ENCODE results near the gene ALKBH3. TPM values are rescaled to one million over a fixed set of nuclear protein-coding genes. Genes with fewer than 3 reads are reported as not detected.

Gene ALKBH3
- total and polyA plus RNA-seq, 2 experiments from 2014 or later: 23.8 to 27.2 TPM

GRCh38 chr11:43952020-43952400 lies 71.4 kb downstream of the ALKBH3 start:
- H3K4me3 ChIP-seq: no peak overlapping the region
- no peaks in the 10 kb centered on the region for H4K20me1 ChIP-seq (ENCODE audit: insufficient read depth, poor library complexity, severe bottlenecking)
- no peak overlapping the region for H3K27ac ChIP-seq
- H3K79me2 ChIP-seq: no peaks in the 10 kb centered on the region
- no peaks in the 10 kb centered on the region for H3K9me3 ChIP-seq (ENCODE audit: low read depth)
- H2AFZ ChIP-seq: no peak overlapping the region
- no peaks in the 10 kb centered on the region for H3K9me2 ChIP-seq (replicated peaks; ENCODE audit: insufficient read depth)
- TF ChIP-seq CTCF (IDR thresholded peaks at IDR 0.05; ENCODE audit: poor library complexity): no peak
- no peak for TF ChIP-seq EZH2phosphoT487 (IDR thresholded peaks at IDR 0.05; ENCODE audit: low read depth, severe bottlenecking, unreplicated experiment)
- no peak for TF ChIP-seq EZH2 (IDR thresholded peaks at IDR 0.05; ENCODE audit: borderline replicate concordance)
- DNase-seq (ENCODE audit: low spot score): no peak
- H3K27me3 ChIP-seq: peaks cover 11% of the 10 kb centered on the region
- H3K36me3 ChIP-seq (replicated peaks; ENCODE audit: insufficient read depth, low read depth): no peaks in the 10 kb centered on the region
- H3K4me1 ChIP-seq (ENCODE audit: insufficient read depth): no peaks in the 10 kb centered on the region
- H3K4me2 ChIP-seq: no peak overlapping the region
- 91% methylated on average over 6 of the region's 6 CpGs for WGBS (ENCODE audit: low lambda C conversion rate, missing lambda C conversion rate)

GRCh38 chr11:43952401-43953342 lies 72.0 kb downstream of the ALKBH3 start:
- Histone ChIP-seq H3K79me2 (no peaks in the 10 kb centered on the region), H3K9me3 (ENCODE audit: low read depth) (no peaks in the 10 kb centered on the region), H3K9me2 (replicated peaks; ENCODE audit: insufficient read depth) (no peaks in the 10 kb centered on the region), H3K4me3 (no peak overlapping the region), H3K36me3 (replicated peaks; ENCODE audit: insufficient read depth, low read depth) (no peaks in the 10 kb centered on the region), H3K27me3 (peaks cover 5% of the 10 kb centered on the region), H2AFZ (no peak overlapping the region), H3K4me2 (no peak overlapping the region), H3K27ac (no peak overlapping the region), H3K4me1 (ENCODE audit: insufficient read depth) (no peaks in the 10 kb centered on the region), H4K20me1 (ENCODE audit: insufficient read depth, poor library complexity, severe bottlenecking) (no peaks in the 10 kb centered on the region)
- 80% methylated on average over 12 of the region's 12 CpGs for WGBS (ENCODE audit: low lambda C conversion rate, missing lambda C conversion rate)
- no peak for TF ChIP-seq EZH2 (IDR thresholded peaks at IDR 0.05; ENCODE audit: borderline replicate concordance)
- TF ChIP-seq CTCF (IDR thresholded peaks at IDR 0.05; ENCODE audit: poor library complexity): no peak
- no peak for TF ChIP-seq EZH2phosphoT487 (IDR thresholded peaks at IDR 0.05; ENCODE audit: low read depth, severe bottlenecking, unreplicated experiment)
- DNase-seq (ENCODE audit: low spot score): no peak

GRCh38 chr11:43953521-43953920 lies 72.9 kb downstream of the ALKBH3 start:
- DNase-seq (ENCODE audit: low spot score): no peak
- no peaks in the 10 kb centered on the region for H4K20me1 ChIP-seq (ENCODE audit: insufficient read depth, poor library complexity, severe bottlenecking)
- H3K4me1 ChIP-seq (ENCODE audit: insufficient read depth): no peaks in the 10 kb centered on the region
- no peak for TF ChIP-seq CTCF (IDR thresholded peaks at IDR 0.05; ENCODE audit: poor library complexity)
- no peak for TF ChIP-seq EZH2phosphoT487 (IDR thresholded peaks at IDR 0.05; ENCODE audit: low read depth, severe bottlenecking, unreplicated experiment)
- no peak for TF ChIP-seq EZH2 (IDR thresholded peaks at IDR 0.05; ENCODE audit: borderline replicate concordance)
- no peaks in the 10 kb centered on the region for H3K79me2 ChIP-seq
- no peaks in the 10 kb centered on the region for H3K36me3 ChIP-seq (replicated peaks; ENCODE audit: insufficient read depth, low read depth)
- no peaks in the 10 kb centered on the region for H3K9me3 ChIP-seq (ENCODE audit: low read depth)
- H3K4me2 ChIP-seq: no peak overlapping the region
- no peak overlapping the region for H3K27ac ChIP-seq
- H2AFZ ChIP-seq: no peak overlapping the region
- H3K4me3 ChIP-seq: no peak overlapping the region
- 94% methylated on average over 6 of the region's 6 CpGs for WGBS (ENCODE audit: low lambda C conversion rate, missing lambda C conversion rate)
- no peaks in the 10 kb centered on the region for H3K9me2 ChIP-seq (replicated peaks; ENCODE audit: insufficient read depth)
- H3K27me3 ChIP-seq: no peaks in the 10 kb centered on the region
